Ovary (tissue), 9 donors: ENCODE measurements around the gene CD99L2. TPM values are rescaled to one million over a fixed set of nuclear protein-coding genes. Genes with fewer than 3 reads are reported as not detected.

Experiments
- DNase-seq, 5 donors: peaks; one replicate each; pipeline ENCODE4 v3.0.0-alpha.2; 2019 to 2020
- H3K27ac ChIP-seq, 2 donors: fragments of 200-600 bp; one replicate each; pipeline versions ENCODE4 v1.5.1 to v1.8.0; 2019 to 2022
- H3K27me3 ChIP-seq: fragments of 200-600 bp; one replicate; pipeline ENCODE4 v1.8.0; 2022
- H3K36me3 ChIP-seq: fragments of 200-600 bp; sonication (generic); one replicate; pipeline ENCODE4 v1.5.1; 2019
- H3K4me1 ChIP-seq: one replicate; pipeline ENCODE4 v1.8.1; 2013; ENCODE audit warnings: mild to moderate bottlenecking, moderate library complexity; ENCODE audit not compliant: insufficient read depth
- H3K4me3 ChIP-seq: fragments of 200-600 bp; sonication (generic); one replicate; pipeline ENCODE4 v1.5.1; 2017
- H3K9me3 ChIP-seq, 2 donors: fragments of 200-600 bp in 1 of 2; sonication (generic) in 1 of 2; one replicate each; pipeline versions ENCODE4 v1.5.1 to v1.8.1; 2013 to 2019; ENCODE audit warnings: mild to moderate bottlenecking in 1 of 2, moderate library complexity in 1 of 2
- EP300 ChIP-seq: sonication (generic); formaldehyde crosslinking; IDR thresholded peaks from one replicate; pipeline ENCODE4 v1.6.1; 2017; ENCODE audit warnings: antibody characterized with exemption
- POLR2A ChIP-seq: fragments of 450-650 bp; IDR thresholded peaks from one replicate; pipeline ENCODE4 v1.6.1; 2017; ENCODE audit warnings: antibody characterized with exemption, mild to moderate bottlenecking, moderate library complexity
- WGBS, 3 donors: extraction: QIAGEN DNeasy Blood & Tissue Kit in 1 of 3; methylation state at CpG; one replicate each; pipeline versions ENCODE4 v1.1.5 to v1.1.7; 2013 to 2017; 5-methylcytosine and 5-hydroxymethylcytosine counted together
- intact Hi-C, 4 donors: fragments of 100-400 bp; cut with DNase I; formaldehyde crosslinking; loops; one replicate each; pipeline versions ENCODE4 v1.11.0 to v1.15.1; 2022 to 2023
- polyA plus RNA-seq, 2 donors: library from polyadenylated mRNA; stranded (reverse); fragments of 200-250 nt in 1 of 2; fragments of 350-450 nt in 1 of 2; fragmentation: Illumina TruSeq in 1 of 2; extraction: RNeasy Lipid Tissue Mini Kit (QIAGEN cat#74804) in 1 of 2; gene quantifications; one replicate each; pipeline ENCODE4 v1.2.3, GENCODE V29; 2013 to 2014
- total RNA-seq, 7 donors: library from RNA; depleted of rRNA in 2 of 7; stranded (reverse); fragments of >200 nt in 2 of 7; fragmentation: NEBNext Ultra II Directional in 3 of 7; extraction: Animal tissue kit (Norgen Biotek cat#: 25700) in 3 of 7; gene quantifications; one replicate each; pipeline versions ENCODE4 v1.1.0 to v1.2.4, GENCODE V29; 2016 to 2023
- TF ChIP-seq, protein P1 (sequence below), 3 donors: fragments of 450-650 bp in 2 of 3; fragments of 200-600 bp in 1 of 3; IDR thresholded peaks; one replicate each; pipeline versions ENCODE4 v1.5.1 to v1.8.0; 2016 to 2022; ENCODE audit warnings: antibody characterized with exemption in 3 of 3, mild to moderate bottlenecking in 1 of 3
- donor health status: DM: no; HTN: no; CAD: no; lungs with moderate emphysema.
- donor health status: DM: no; HTN: no; CAD: no.
- donor health status: Bipolar disorder and iron deficiency.
- donor health status: DM: yes; HTN: yes; CAD: no.
- donor health status: DM: no; HTN: no; CAD: no.
- donor health status: DM: yes; HTN: yes; CAD: no.

CD99L2 gene
- total and polyA plus RNA-seq, 9 donors = 38.7 to 64.6 (median 53.0) TPM

- H3K4me3 ChIP-seq = no peak overlapping the region
- no peaks in the 10 kb centered on the region for H3K4me1 ChIP-seq
- no peak for DNase-seq
- no peak overlapping the region for H3K27ac ChIP-seq
- no peaks in the 10 kb centered on the region for H3K36me3 ChIP-seq
- no peaks in the 10 kb centered on the region for H3K27me3 ChIP-seq
- no peaks in the 10 kb centered on the region for H3K9me3 ChIP-seq
- no peak for TF ChIP-seq POLR2A
- TF ChIP-seq, protein P1, sequence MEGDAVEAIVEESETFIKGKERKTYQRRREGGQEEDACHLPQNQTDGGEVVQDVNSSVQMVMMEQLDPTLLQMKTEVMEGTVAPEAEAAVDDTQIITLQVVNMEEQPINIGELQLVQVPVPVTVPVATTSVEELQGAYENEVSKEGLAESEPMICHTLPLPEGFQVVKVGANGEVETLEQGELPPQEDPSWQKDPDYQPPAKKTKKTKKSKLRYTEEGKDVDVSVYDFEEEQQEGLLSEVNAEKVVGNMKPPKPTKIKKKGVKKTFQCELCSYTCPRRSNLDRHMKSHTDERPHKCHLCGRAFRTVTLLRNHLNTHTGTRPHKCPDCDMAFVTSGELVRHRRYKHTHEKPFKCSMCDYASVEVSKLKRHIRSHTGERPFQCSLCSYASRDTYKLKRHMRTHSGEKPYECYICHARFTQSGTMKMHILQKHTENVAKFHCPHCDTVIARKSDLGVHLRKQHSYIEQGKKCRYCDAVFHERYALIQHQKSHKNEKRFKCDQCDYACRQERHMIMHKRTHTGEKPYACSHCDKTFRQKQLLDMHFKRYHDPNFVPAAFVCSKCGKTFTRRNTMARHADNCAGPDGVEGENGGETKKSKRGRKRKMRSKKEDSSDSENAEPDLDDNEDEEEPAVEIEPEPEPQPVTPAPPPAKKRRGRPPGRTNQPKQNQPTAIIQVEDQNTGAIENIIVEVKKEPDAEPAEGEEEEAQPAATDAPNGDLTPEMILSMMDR (IDR thresholded peaks at IDR 0.05) = no peak
- TF ChIP-seq EP300 = no peak
- intact Hi-C loops = no loop called here
- WGBS, 3 donors = 68 to 83% (median 75%) methylated on average over 3 of the region's 3 CpGs
Observed at GRCh38 chrX:150905293-150905692, 6.8 kb upstream of the CD99L2 start.

DNA sequence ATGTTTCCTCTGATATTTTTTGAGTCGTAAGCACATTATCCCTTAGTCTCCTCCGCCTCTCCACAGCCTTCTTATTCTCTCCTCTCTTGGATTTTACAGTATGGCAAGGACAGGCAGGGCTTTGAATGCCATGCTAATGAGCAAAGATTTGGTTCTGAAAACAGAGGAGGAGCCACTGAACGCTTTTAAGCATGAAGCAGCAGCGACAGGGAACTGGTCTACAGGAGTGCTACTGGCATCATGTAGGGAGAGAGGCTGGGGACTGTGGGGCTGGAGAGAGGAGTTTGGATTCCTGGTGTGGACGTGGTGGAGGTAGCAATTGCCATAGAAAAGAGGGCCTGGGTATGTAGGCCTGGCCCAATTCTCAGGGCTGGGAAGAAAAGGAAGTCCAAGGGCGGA is 4.6 kb upstream of the CD99L2 start:
- Histone ChIP-seq H3K4me1 (no peaks in the 10 kb centered on the region), H3K36me3 (no peaks in the 10 kb centered on the region), H3K27ac (no peak overlapping the region), H3K9me3 (no peaks in the 10 kb centered on the region), H3K27me3 (no peaks in the 10 kb centered on the region), H3K4me3 (no peak overlapping the region)
- no peak for DNase-seq
- TF ChIP-seq EP300 (no peak), POLR2A (no peak)
- TF ChIP-seq, protein P1 (IDR thresholded peaks at IDR 0.05) = no peak
- 47 to 60% (median 58%) methylated on average over 6 of the region's 6 CpGs for WGBS, 3 donors
- intact Hi-C loops = no loop called here

DNA sequence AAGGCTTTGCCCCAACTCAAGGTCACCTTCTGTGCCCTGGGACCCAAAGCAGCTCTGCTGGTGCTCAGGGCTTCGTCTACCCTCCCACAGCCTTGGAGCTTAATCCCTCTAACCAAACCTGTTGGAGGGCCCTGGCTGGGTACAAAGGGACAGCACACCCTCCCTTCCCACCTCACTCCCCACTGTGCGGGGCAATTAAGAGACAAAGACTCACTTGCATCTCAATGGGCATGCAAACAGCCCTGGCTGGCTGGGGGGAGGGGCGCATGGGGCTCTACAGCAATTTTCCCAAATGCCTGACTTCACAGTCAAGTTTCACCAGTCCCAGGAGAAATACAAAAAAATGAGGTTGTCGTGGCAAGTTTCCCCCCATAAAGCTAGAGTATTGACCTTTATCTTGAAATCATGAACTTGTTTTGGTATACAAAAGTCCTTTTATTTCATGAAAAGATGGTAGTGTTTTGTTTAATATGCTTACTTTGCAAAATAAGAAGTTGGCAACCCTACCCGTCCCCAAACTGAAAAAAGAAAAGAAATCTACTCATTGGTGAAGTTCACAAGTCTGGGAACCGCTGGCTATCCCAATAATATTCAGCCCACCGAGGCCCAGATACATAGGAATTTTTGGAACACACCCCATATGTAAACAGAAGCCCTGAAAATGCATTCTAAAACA is 4.1 kb upstream of the CD99L2 start:
- Histone ChIP-seq H3K36me3 (no peaks in the 10 kb centered on the region), H3K27ac (no peak overlapping the region), H3K27me3 (no peaks in the 10 kb centered on the region), H3K4me3 (no peak overlapping the region), H3K4me1 (no peaks in the 10 kb centered on the region), H3K9me3 (no peaks in the 10 kb centered on the region)
- intact Hi-C loops = no loop called here
- 24 to 30% (median 29%) methylated on average over 7 of the region's 7 CpGs for WGBS, 3 donors
- no peak for DNase-seq
- TF ChIP-seq, protein P1 (IDR thresholded peaks at IDR 0.05) = no peak
- TF ChIP-seq POLR2A (no peak), EP300 (no peak)

DNA sequence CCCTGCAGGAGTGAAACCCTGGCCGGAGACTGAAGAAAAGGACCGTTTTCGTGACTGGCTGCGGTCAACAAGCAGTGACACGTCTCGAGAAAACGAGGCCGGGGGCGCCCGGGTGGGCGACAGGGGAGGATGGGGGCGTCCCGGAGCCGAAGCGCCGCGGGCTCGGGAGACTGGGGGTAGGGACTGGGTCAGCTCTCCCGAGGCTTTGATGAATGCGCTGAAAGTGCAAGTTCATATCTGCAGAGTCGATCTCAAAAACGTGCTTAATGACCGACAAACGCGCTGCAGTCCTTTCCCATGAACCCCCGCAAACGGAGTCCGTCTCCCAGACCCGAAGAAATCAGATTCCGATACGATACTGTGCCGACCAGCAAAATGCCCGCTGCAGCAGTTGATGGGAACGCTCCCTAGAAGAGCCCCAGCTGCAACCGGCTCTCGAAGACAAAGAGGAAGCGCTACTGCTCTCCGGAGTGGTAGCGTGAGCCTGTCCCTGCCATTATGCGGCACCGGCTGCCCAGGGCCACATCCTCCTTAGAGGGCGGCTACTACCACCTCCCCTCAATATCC is 806 bp upstream of the CD99L2 start:
- no peaks in the 10 kb centered on the region for H3K9me3 ChIP-seq
- H3K4me3 ChIP-seq = peak overlapping the region; percentile 42
- peak; percentile 8 to 37 (median 33) for DNase-seq
- H3K4me1 ChIP-seq = no peaks in the 10 kb centered on the region
- intact Hi-C loops = no loop called here
- TF ChIP-seq, protein P1 (IDR thresholded peaks at IDR 0.05) = no peak
- TF ChIP-seq POLR2A (no peak), EP300 (no peak)
- no peaks in the 10 kb centered on the region for H3K27me3 ChIP-seq
- peak overlapping the region in 1 of 2 donors; percentile 22 for H3K27ac ChIP-seq
- WGBS, 3 donors = 31 to 41% (median 41%) methylated on average over 42 of the region's 42 CpGs
- no peaks in the 10 kb centered on the region for H3K36me3 ChIP-seq
